GM10266 (cell line): ENCODE measurements around the gene CHRND.

Experiments used
- DNase-seq: peaks from one replicate; pipeline ENCODE4 v3.0.0; 2012; ENCODE audit errors: extremely low spot score
- CTCF ChIP-seq: IDR thresholded peaks from 2 replicates; pipeline ENCODE4 v1.5.1; 2012; ENCODE audit warnings: mild to moderate bottlenecking, low read depth; ENCODE audit not compliant: control insufficient read depth, insufficient read depth; ENCODE audit errors: missing control alignments

The CHRND gene

GRCh38 chr2:232512602-232513001, 13.4 kb upstream of the CHRND start:
- TF ChIP-seq CTCF, result no peak
- no peak for DNase-seq

GRCh38 chr2:232513353-232513752, 12.6 kb upstream of the CHRND start:
- no peak for DNase-seq
- no peak for TF ChIP-seq CTCF

- TF ChIP-seq CTCF, result no peak
- no peak for DNase-seq
Observed at GRCh38 chr2:232515639-232516038, 10.3 kb upstream of the CHRND start.

GRCh38 chr2:232516551-232516950, 9.4 kb upstream of the CHRND start:
- no peak for TF ChIP-seq CTCF

GRCh38 chr2:232518844-232519243, 7.1 kb upstream of the CHRND start:
- TF ChIP-seq CTCF, result no peak
- DNase-seq, result no peak

More at GRCh38 chr2:232516551-232516950, 9.4 kb upstream of the CHRND start:
- no peak for DNase-seq

GRCh38 chr2:232519581-232520438, 6.2 kb upstream of the CHRND start, which contains the start of gene PRSS56:
Gene PRSS56, plus strand, starts transcription at chr2:232520388. Its CDS starts 211 bp downstream, at chr2:232520599.
- DNase-seq, result no peak
- no peak for TF ChIP-seq CTCF

- no peak for DNase-seq
- TF ChIP-seq CTCF, result no peak
Observed at GRCh38 chr2:232520489-232520888, 5.5 kb upstream of the CHRND start.
